ENCODE results near the gene PTPRD. TPM values are rescaled to one million over a fixed set of nuclear protein-coding genes. Genes with fewer than 3 reads are reported as not detected.
"Not testable (repeated sequence)": the region's sequence is repeated elsewhere in the genome, so short reads cannot be mapped to it uniquely, and the experiment has no call there.

Gene PTPRD
- total RNA-seq, 1 experiment from 2014 or later: not detected

GRCh38 chr9:9489183-9489582 is 1123.6 kb downstream of the PTPRD start:
- DNase-seq (ENCODE audit: unreplicated experiment): no peak
- ChIA-PET CTCF (no interaction called here), POLR2A (no interaction called here)
- H3K9me3 Mint-ChIP-seq (ENCODE audit: unreplicated experiment): peaks cover 27% of the 10 kb centered on the region
- no peak overlapping the region for H3K27ac Mint-ChIP-seq (ENCODE audit: low read depth, unreplicated experiment)
- no peak overlapping the region for H3K4me3 Mint-ChIP-seq (ENCODE audit: unreplicated experiment)
- intact Hi-C loops (cut with micrococcal nuclease): no loop called here
- no peak for TF ChIP-seq CTCF (IDR thresholded peaks at IDR 0.05; ENCODE audit: unreplicated experiment)
- no peaks in the 10 kb centered on the region for H3K27me3 Mint-ChIP-seq (ENCODE audit: insufficient read depth, unreplicated experiment)
- BruUV-seq (replicated peaks): no TSS peak
- no peaks in the 10 kb centered on the region for H3K36me3 Mint-ChIP-seq (ENCODE audit: insufficient read depth, unreplicated experiment)
- H3K4me1 Mint-ChIP-seq (ENCODE audit: insufficient read depth, unreplicated experiment): no peaks in the 10 kb centered on the region

GRCh38 chr9:9483175-9483574 is 1129.6 kb downstream of the PTPRD start:
- POLR2A ChIA-PET: no interaction called here
- TF ChIP-seq CTCF (IDR thresholded peaks at IDR 0.05; ENCODE audit: unreplicated experiment): no peak
- DNase-seq (ENCODE audit: unreplicated experiment): no peak
- CTCF ChIA-PET: no interaction called here
- no TSS peak for BruUV-seq (replicated peaks)
- Mint-ChIP-seq H3K4me1 (ENCODE audit: insufficient read depth, unreplicated experiment) (no peaks in the 10 kb centered on the region), H3K27ac (ENCODE audit: low read depth, unreplicated experiment) (no peak overlapping the region), H3K27me3 (ENCODE audit: insufficient read depth, unreplicated experiment) (peaks cover 16% of the 10 kb centered on the region), H3K36me3 (ENCODE audit: insufficient read depth, unreplicated experiment) (no peaks in the 10 kb centered on the region), H3K4me3 (ENCODE audit: unreplicated experiment) (no peak overlapping the region), H3K9me3 (ENCODE audit: unreplicated experiment) (peaks cover 8% of the 10 kb centered on the region)
- intact Hi-C loops (cut with micrococcal nuclease): no loop called here

DNA sequence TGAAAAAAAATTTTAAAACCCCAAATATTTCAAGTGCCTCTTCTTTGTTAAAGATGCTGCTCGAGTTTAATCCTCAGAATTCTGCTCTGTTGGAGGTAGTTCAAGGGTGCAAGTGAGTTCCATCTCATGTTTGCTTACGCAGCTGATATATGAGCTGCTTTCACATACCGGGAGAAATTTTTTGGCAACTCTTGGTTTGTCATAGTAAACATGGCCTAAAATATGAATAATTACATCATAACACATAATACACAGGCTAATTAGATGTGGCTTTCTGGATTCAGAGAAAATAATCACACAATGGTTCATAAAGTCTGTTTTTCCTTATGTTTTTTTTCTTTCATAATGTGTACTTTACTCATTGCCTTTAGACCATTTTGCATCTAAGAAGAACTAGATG is 1134.1 kb downstream of the PTPRD start:
- CTCF ChIA-PET: no interaction called here
- no TSS peak for BruUV-seq (replicated peaks)
- Mint-ChIP-seq H3K27me3 (ENCODE audit: insufficient read depth, unreplicated experiment) (peaks cover 16% of the 10 kb centered on the region), H3K27ac (ENCODE audit: low read depth, unreplicated experiment) (no peak overlapping the region), H3K36me3 (ENCODE audit: insufficient read depth, unreplicated experiment) (no peaks in the 10 kb centered on the region), H3K4me1 (ENCODE audit: insufficient read depth, unreplicated experiment) (no peaks in the 10 kb centered on the region), H3K9me3 (ENCODE audit: unreplicated experiment) (no peaks in the 10 kb centered on the region), H3K4me3 (ENCODE audit: unreplicated experiment) (no peak overlapping the region)
- POLR2A ChIA-PET: no interaction called here
- no peak for TF ChIP-seq CTCF (IDR thresholded peaks at IDR 0.05; ENCODE audit: unreplicated experiment)
- no peak for DNase-seq (ENCODE audit: unreplicated experiment)
- intact Hi-C loops (cut with micrococcal nuclease): no loop called here

- Mint-ChIP-seq H3K4me3 (ENCODE audit: unreplicated experiment) (no peak overlapping the region), H3K27me3 (ENCODE audit: insufficient read depth, unreplicated experiment) (no peaks in the 10 kb centered on the region), H3K4me1 (ENCODE audit: insufficient read depth, unreplicated experiment) (no peaks in the 10 kb centered on the region), H3K9me3 (ENCODE audit: unreplicated experiment) (no peaks in the 10 kb centered on the region), H3K27ac (ENCODE audit: low read depth, unreplicated experiment) (no peak overlapping the region), H3K36me3 (ENCODE audit: insufficient read depth, unreplicated experiment) (no peaks in the 10 kb centered on the region)
- intact Hi-C loops (cut with micrococcal nuclease): no loop called here
- no peak for DNase-seq (ENCODE audit: unreplicated experiment)
- no peak for TF ChIP-seq CTCF (IDR thresholded peaks at IDR 0.05; ENCODE audit: unreplicated experiment)
- CTCF ChIA-PET: no interaction called here
- POLR2A ChIA-PET: no interaction called here
- no TSS peak for BruUV-seq (replicated peaks)
Measured at GRCh38 chr9:9469271-9469670, 1143.5 kb downstream of the PTPRD start.

- H3K4me3 Mint-ChIP-seq (ENCODE audit: unreplicated experiment); DNase-seq (ENCODE audit: unreplicated experiment); H3K27me3 Mint-ChIP-seq (ENCODE audit: insufficient read depth, unreplicated experiment); intact Hi-C loops (cut with micrococcal nuclease); CTCF ChIA-PET; H3K27ac Mint-ChIP-seq (ENCODE audit: low read depth, unreplicated experiment); H3K36me3 Mint-ChIP-seq (ENCODE audit: insufficient read depth, unreplicated experiment); H3K4me1 Mint-ChIP-seq (ENCODE audit: insufficient read depth, unreplicated experiment); POLR2A ChIA-PET; BruUV-seq (replicated peaks): not testable (repeated sequence)
- peaks cover 22% of the 10 kb centered on the region for H3K9me3 Mint-ChIP-seq (ENCODE audit: unreplicated experiment)
Measured at GRCh38 chr9:9441874-9442273, 1170.9 kb downstream of the PTPRD start.
